Keratinocyte (primary cell): Measurements from ENCODE around the gene INHBB. TPM values are rescaled to one million over a fixed set of nuclear protein-coding genes. Genes with fewer than 3 reads are reported as not detected.

ENCODE experiments used
- DNase-seq: peaks from one replicate; pipeline ENCODE4 v3.0.0-alpha.2; 2011; ENCODE audit warnings: low read depth, missing footprints, low spot score
- FAIRE-seq: peaks from 2 replicates; lab custom pipeline; 2011; peaks lifted over from hg19 to GRCh38; lab: Jason Lieb, UNC
- H2AFZ ChIP-seq: 2 replicates; pipeline ENCODE4 v1.6.0; 2012; ENCODE audit warnings: low read length, control low read depth, inconsistent platforms; ENCODE audit not compliant: control insufficient read depth
- H3K27ac ChIP-seq: 2 replicates; pipeline ENCODE4 v1.5.1; 2011; ENCODE audit warnings: low read length; ENCODE audit not compliant: control insufficient read depth, insufficient read depth
- H3K27me3 ChIP-seq: 3 replicates; pipeline ENCODE4 v1.6.0; 2011; ENCODE audit warnings: low read length; ENCODE audit not compliant: control insufficient read depth, insufficient read depth; ENCODE audit errors: extremely low read depth
- H3K36me3 ChIP-seq, 2 experiments: 2 replicates in 1 of 2; 3 replicates in 1 of 2; pipeline ENCODE4 v1.5.1; 2011; ENCODE audit warnings: low read length in 2 of 2, mild to moderate bottlenecking in 1 of 2; ENCODE audit not compliant: control insufficient read depth in 2 of 2, insufficient read depth in 2 of 2; ENCODE audit errors: extremely low read depth in 1 of 2
- H3K4me1 ChIP-seq: 3 replicates; pipeline ENCODE4 v1.5.1; 2011; ENCODE audit warnings: low read length; ENCODE audit not compliant: control insufficient read depth, insufficient read depth; ENCODE audit errors: extremely low read depth
- H3K4me2 ChIP-seq: 3 replicates; pipeline ENCODE4 v1.6.0; 2011; ENCODE audit warnings: low read depth, low read length; ENCODE audit not compliant: control insufficient read depth, insufficient read depth; ENCODE audit errors: extremely low read depth
- H3K4me3 ChIP-seq, 3 experiments: fragments of 200-600 bp in 1 of 3; sonication (generic) in 1 of 3; 2 replicates in 2 of 3; 3 replicates in 1 of 3; pipeline ENCODE4 v1.5.1; 2011 to 2016; ENCODE audit warnings: low read length in 3 of 3, mild to moderate bottlenecking in 3 of 3, control low read depth in 2 of 3, inconsistent platforms in 1 of 3, low read depth in 1 of 3, mixed read lengths in 1 of 3, mixed run types in 1 of 3, moderate library complexity in 1 of 3; ENCODE audit not compliant: control insufficient read depth in 2 of 3, insufficient read depth in 2 of 3; ENCODE audit errors: extremely low read depth in 1 of 3
- H3K79me2 ChIP-seq: 2 replicates; pipeline ENCODE4 v1.6.0; 2012; ENCODE audit warnings: low read length; ENCODE audit not compliant: control insufficient read depth, insufficient read depth
- H3K9ac ChIP-seq: 3 replicates; pipeline ENCODE4 v1.6.0; 2011; ENCODE audit warnings: low read length; ENCODE audit not compliant: control insufficient read depth, insufficient read depth; ENCODE audit errors: extremely low read depth
- H3K9me1 ChIP-seq: 3 replicates; pipeline ENCODE4 v1.6.0; 2011; ENCODE audit warnings: low read length; ENCODE audit not compliant: control insufficient read depth, insufficient read depth; ENCODE audit errors: extremely low read depth
- H3K9me3 ChIP-seq: 2 replicates; pipeline ENCODE4 v1.5.1; 2012; ENCODE audit warnings: low read depth, low read length; ENCODE audit not compliant: control insufficient read depth
- H4K20me1 ChIP-seq: 3 replicates; pipeline ENCODE4 v1.6.0; 2011; ENCODE audit warnings: low read length; ENCODE audit not compliant: control insufficient read depth, insufficient read depth; ENCODE audit errors: extremely low read depth
- EZH2 ChIP-seq: IDR thresholded peaks from one replicate; pipeline ENCODE4 v1.6.1; 2012; ENCODE audit warnings: inconsistent platforms, mild to moderate bottlenecking, low read length, moderate library complexity
- dilution Hi-C: fragments of 300-500 bp; cut with MboI; formaldehyde crosslinking; loops from one replicate; pipeline ENCODE4 v1.7.0; 2020; ENCODE audit warnings: low sequenced_read_pairs; ENCODE audit not compliant: extremely low pct_ligation_motif_present
- polyA plus RNA-seq, 5 experiments: library from polyadenylated mRNA; depleted of rRNA in 3 of 5; stranded (reverse) in 3 of 5; stranded (forward) in 1 of 5; unstranded in 1 of 5; fragments of >200 nt; gene quantifications; 1 replicate in 1 of 5; 2 replicates in 3 of 5; 3 replicates in 1 of 5; pipeline versions ENCODE4 v1.2.1 to v1.2.3, GENCODE V29; 2011 to 2012; ENCODE audit warnings: missing spikeins in 2 of 5, low read depth in 1 of 5, low replicate concordance in 1 of 5
- TF ChIP-seq, protein P1 (sequence below), 3 experiments: IDR thresholded peaks in 1 of 3; conservative IDR thresholded peaks in 1 of 3; optimal IDR thresholded peaks in 1 of 3; 2 replicates in 2 of 3; 3 replicates in 1 of 3; pipeline versions ENCODE3 to v1.5.1; 2011; ENCODE audit warnings: low read length in 3 of 3, mild to moderate bottlenecking in 3 of 3, moderate library complexity in 2 of 3, control low read depth in 1 of 3, inconsistent platforms in 1 of 3; ENCODE audit not compliant: insufficient read depth in 2 of 3; ENCODE audit errors: extremely low read depth in 1 of 3

Gene INHBB
- polyA plus RNA-seq, 1 donor (not counting 4 experiments of a cell fraction or from before 2014, with no cell fraction given), result not detected

DNA sequence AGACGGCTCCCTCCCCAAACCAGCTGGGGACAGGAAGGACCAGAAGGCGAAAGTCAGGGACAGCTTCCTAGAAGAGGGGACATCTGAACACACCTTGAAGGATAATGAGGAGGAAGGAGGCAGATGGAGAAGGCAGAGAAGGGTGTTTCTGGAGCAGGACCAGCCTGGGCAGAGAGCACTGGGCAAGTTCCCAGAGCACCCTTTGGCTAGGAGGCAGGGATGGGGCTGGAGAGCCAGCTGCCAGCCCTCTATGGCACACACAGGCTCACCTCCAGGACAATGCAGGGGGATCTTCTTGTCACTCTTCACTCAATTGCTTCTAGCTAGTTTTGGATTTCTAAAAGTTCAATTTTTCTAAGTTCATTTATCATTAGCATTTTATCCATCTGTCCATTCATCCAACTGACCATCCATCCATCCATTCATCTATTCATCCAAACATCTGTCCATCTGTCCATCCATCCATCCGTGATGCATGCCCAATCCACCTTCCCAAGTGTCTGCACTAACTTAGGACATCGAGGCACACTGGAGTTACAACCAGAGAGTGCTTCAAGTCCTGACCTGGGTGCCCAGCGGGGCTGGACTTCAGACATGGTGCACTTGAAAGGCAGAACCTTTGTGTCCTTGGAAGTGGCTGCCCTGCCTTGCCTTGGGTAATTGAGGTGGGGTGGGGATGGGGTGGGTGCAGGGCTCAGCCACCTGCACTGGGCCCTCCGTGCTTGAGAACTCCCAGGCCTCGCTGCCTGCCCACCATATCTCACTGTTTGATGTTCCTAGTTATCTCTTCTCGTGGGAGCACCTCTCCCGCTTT lies 42.5 kb downstream of the INHBB start:
- dilution Hi-C loops, result no loop called here
- H3K9ac ChIP-seq, result no peak overlapping the region
- no peak for FAIRE-seq

DNA sequence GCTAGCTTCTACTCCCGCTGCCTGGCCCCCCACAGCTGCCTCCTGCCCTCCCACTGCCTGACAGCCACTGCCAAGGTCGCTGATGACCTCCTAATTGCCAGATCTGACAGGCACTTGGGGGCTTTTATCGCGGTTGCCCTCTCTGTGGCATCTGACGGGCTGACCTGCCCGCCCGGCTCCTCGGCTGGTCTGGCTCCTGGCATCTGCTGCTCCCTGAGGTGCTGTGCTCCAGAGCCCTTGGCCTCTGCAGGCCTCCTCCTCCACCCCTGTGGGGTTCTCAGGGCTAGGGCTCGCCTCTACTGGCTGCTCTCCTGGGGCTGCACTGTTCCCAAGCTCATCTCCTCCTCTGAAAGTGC lies 43.1 kb downstream of the INHBB start:
- Histone ChIP-seq H4K20me1 (peaks cover 2% of the 10 kb centered on the region), H3K4me2 (no peak overlapping the region), H3K9me3 (no peaks in the 10 kb centered on the region), H3K9ac (no peak overlapping the region), H2AFZ (no peak overlapping the region), H3K27me3 (peaks cover 13% of the 10 kb centered on the region), H3K36me3 (no peaks in the 10 kb centered on the region), H3K79me2 (no peaks in the 10 kb centered on the region), H3K27ac (no peak overlapping the region), H3K4me1 (no peaks in the 10 kb centered on the region), H3K4me3 (no peak overlapping the region), H3K9me1 (no peaks in the 10 kb centered on the region)
- dilution Hi-C loops, result no loop called here
- DNase-seq (no peak), FAIRE-seq (no peak)
- no peak for TF ChIP-seq EZH2
- TF ChIP-seq, protein P1, sequence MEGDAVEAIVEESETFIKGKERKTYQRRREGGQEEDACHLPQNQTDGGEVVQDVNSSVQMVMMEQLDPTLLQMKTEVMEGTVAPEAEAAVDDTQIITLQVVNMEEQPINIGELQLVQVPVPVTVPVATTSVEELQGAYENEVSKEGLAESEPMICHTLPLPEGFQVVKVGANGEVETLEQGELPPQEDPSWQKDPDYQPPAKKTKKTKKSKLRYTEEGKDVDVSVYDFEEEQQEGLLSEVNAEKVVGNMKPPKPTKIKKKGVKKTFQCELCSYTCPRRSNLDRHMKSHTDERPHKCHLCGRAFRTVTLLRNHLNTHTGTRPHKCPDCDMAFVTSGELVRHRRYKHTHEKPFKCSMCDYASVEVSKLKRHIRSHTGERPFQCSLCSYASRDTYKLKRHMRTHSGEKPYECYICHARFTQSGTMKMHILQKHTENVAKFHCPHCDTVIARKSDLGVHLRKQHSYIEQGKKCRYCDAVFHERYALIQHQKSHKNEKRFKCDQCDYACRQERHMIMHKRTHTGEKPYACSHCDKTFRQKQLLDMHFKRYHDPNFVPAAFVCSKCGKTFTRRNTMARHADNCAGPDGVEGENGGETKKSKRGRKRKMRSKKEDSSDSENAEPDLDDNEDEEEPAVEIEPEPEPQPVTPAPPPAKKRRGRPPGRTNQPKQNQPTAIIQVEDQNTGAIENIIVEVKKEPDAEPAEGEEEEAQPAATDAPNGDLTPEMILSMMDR (optimal IDR thresholded peaks at IDR 0.05 in 1 of 3, IDR thresholded peaks at IDR 0.05 in 1 of 3, conservative IDR thresholded peaks at IDR 0.05 in 1 of 3; ENCODE audit: extremely low read depth in 1 of 3, insufficient read depth in 2 of 3, low read length in 3 of 3), result no peak

More for the DNA sequence above, 42.5 kb downstream of the INHBB start:
- Histone ChIP-seq H4K20me1 (peaks cover 2% of the 10 kb centered on the region), H3K4me3 (no peak overlapping the region), H3K27ac (no peak overlapping the region), H3K79me2 (no peaks in the 10 kb centered on the region), H3K9me1 (no peaks in the 10 kb centered on the region), H2AFZ (no peak overlapping the region), H3K27me3 (peaks cover 13% of the 10 kb centered on the region), H3K36me3 (no peaks in the 10 kb centered on the region), H3K9me3 (no peaks in the 10 kb centered on the region), H3K4me1 (no peaks in the 10 kb centered on the region), H3K4me2 (no peak overlapping the region)
- TF ChIP-seq EZH2, result no peak
- TF ChIP-seq, protein P1 (optimal IDR thresholded peaks at IDR 0.05 in 1 of 3, IDR thresholded peaks at IDR 0.05 in 1 of 3, conservative IDR thresholded peaks at IDR 0.05 in 1 of 3; ENCODE audit: extremely low read depth in 1 of 3, insufficient read depth in 2 of 3, low read length in 3 of 3), result no peak
- no peak for DNase-seq
